NCI-H1417 (cell line): ENCODE results near the gene CDC37L1.
"Not testable (repeated sequence)": the region's sequence is repeated elsewhere in the genome, so short reads cannot be mapped to it uniquely, and the experiment has no call there.

Experiments used
- DNase-seq, 3 experiments: peaks; one replicate each; lab custom pipeline; 2025; lab: John Stamatoyannopoulos, UW

Gene CDC37L1

GRCh38 chr9:4679268-4680172 is at the start of gene CDC37L1:
CDC37L1 (plus strand) TSS chr9:4679569; CDS start chr9:4679768, 199 bp downstream.
- DNase-seq, result peak; percentile 86 to 94 (median 94)

- no peak for DNase-seq
These were observed 48.5 kb upstream of the CDC37L1 start for GRCh38 chr9:4630836-4631235.

GRCh38 chr9:4638968-4639367 is 40.4 kb upstream of the CDC37L1 start:
- peak in 1 of 3 experiments; percentile 4 for DNase-seq

GRCh38 chr9:4639420-4639819 is 39.9 kb upstream of the CDC37L1 start:
- DNase-seq, result no peak

- DNase-seq, result peak in 1 of 3 experiments; percentile 63
These were observed 39.3 kb upstream of the CDC37L1 start for GRCh38 chr9:4640027-4640426.

- no peak for DNase-seq
These were observed 37.0 kb upstream of the CDC37L1 start for GRCh38 chr9:4642351-4642750.

- DNase-seq, result no peak
These were observed 25.3 kb upstream of the CDC37L1 start for GRCh38 chr9:4654084-4654483.

- no peak for DNase-seq
These were observed 24.8 kb upstream of the CDC37L1 start for GRCh38 chr9:4654538-4654937.

GRCh38 chr9:4656196-4656595 is 23.2 kb upstream of the CDC37L1 start:
- DNase-seq, result not testable (repeated sequence)

- DNase-seq, result no peak
These were observed 22.7 kb upstream of the CDC37L1 start for GRCh38 chr9:4656621-4657020.

- peak in 1 of 3 experiments; percentile 3 for DNase-seq
These were observed 21.8 kb upstream of the CDC37L1 start for GRCh38 chr9:4657426-4658159.

- not testable (repeated sequence) for DNase-seq
These were observed 18.7 kb upstream of the CDC37L1 start for GRCh38 chr9:4660665-4661064.

GRCh38 chr9:4661165-4661564 is 18.2 kb upstream of the CDC37L1 start:
- DNase-seq, result no peak

GRCh38 chr9:4661611-4662010 is 17.8 kb upstream of the CDC37L1 start:
- peak in 1 of 3 experiments; percentile 24 for DNase-seq

- peak; percentile 77 to 87 (median 85) for DNase-seq
These were observed 17.0 kb upstream of the CDC37L1 start, which contains the start of gene PLPP6 for GRCh38 chr9:4662108-4662988. PLPP6 (plus strand) TSS chr9:4662294; CDS start chr9:4662376, 82 bp downstream.

- DNase-seq, result no peak
These were observed 16.2 kb upstream of the CDC37L1 start for GRCh38 chr9:4662989-4663792.

- no peak for DNase-seq
These were observed 15.4 kb upstream of the CDC37L1 start for GRCh38 chr9:4663956-4664355.

- DNase-seq, result peak in 1 of 3 experiments; percentile 54
These were observed 14.0 kb upstream of the CDC37L1 start for GRCh38 chr9:4665357-4665756.

- DNase-seq, result peak; percentile 37 to 80 (median 64)
These were observed 13.2 kb upstream of the CDC37L1 start, which contains the start of gene SPATA6L for GRCh38 chr9:4666042-4666699. SPATA6L (minus strand) TSS chr9:4666480; CDS start chr9:4666250, 230 bp downstream.

- DNase-seq, result no peak
These were observed 11.7 kb upstream of the CDC37L1 start for GRCh38 chr9:4667681-4668080.
